Measurements from ENCODE around the gene BICRA.

BICRA gene

GRCh38 chr19:47674548-47674947, 65.6 kb downstream of the BICRA start:
- DNase-seq, result no peak
- Histone ChIP-seq H3K9me3 (no peaks in the 10 kb centered on the region), H3K27me3 (no peaks in the 10 kb centered on the region), H3K27ac (no peak overlapping the region), H3K4me1 (no peaks in the 10 kb centered on the region), H3K4me3 (no peak overlapping the region), H3K36me3 (peaks cover 10 to 81% (median 61%) of the 10 kb centered on the region in 3 donors)
- no peak for TF ChIP-seq CTCF (IDR thresholded peaks at IDR 0.05)
- intact Hi-C loops (cut with DNase I; ENCODE audit: low total_unique reads), result no loop called here

GRCh38 chr19:47675271-47675670, 66.3 kb downstream of the BICRA start:
- intact Hi-C loops (cut with DNase I; ENCODE audit: low total_unique reads), result no loop called here
- H3K36me3 ChIP-seq, result peaks cover 17 to 81% (median 64%) of the 10 kb centered on the region in 3 donors
- TF ChIP-seq CTCF (IDR thresholded peaks at IDR 0.05), result no peak
- no peak for DNase-seq
- no peaks in the 10 kb centered on the region for H3K27me3 ChIP-seq
- no peaks in the 10 kb centered on the region for H3K4me1 ChIP-seq
- H3K9me3 ChIP-seq, result no peaks in the 10 kb centered on the region
- no peak overlapping the region for H3K27ac ChIP-seq
- H3K4me3 ChIP-seq, result no peak overlapping the region

GRCh38 chr19:47675859-47676258, 66.9 kb downstream of the BICRA start:
- peaks cover 23 to 81% (median 64%) of the 10 kb centered on the region in 3 donors for H3K36me3 ChIP-seq
- no peaks in the 10 kb centered on the region for H3K27me3 ChIP-seq
- H3K4me1 ChIP-seq, result no peaks in the 10 kb centered on the region
- DNase-seq, result no peak
- no peak overlapping the region for H3K4me3 ChIP-seq
- no peak overlapping the region for H3K27ac ChIP-seq
- H3K9me3 ChIP-seq, result no peaks in the 10 kb centered on the region
- TF ChIP-seq CTCF (IDR thresholded peaks at IDR 0.05), result no peak
- intact Hi-C loops (cut with DNase I; ENCODE audit: low total_unique reads), result no loop called here

GRCh38 chr19:47676811-47677210, 67.9 kb downstream of the BICRA start:
- H3K9me3 ChIP-seq, result no peaks in the 10 kb centered on the region
- no peak for DNase-seq
- H3K4me3 ChIP-seq, result no peak overlapping the region
- H3K4me1 ChIP-seq, result no peaks in the 10 kb centered on the region
- no peak for TF ChIP-seq CTCF (IDR thresholded peaks at IDR 0.05)
- no peaks in the 10 kb centered on the region for H3K27me3 ChIP-seq
- intact Hi-C loops (cut with DNase I; ENCODE audit: low total_unique reads), result no loop called here
- H3K27ac ChIP-seq, result no peak overlapping the region
- peaks cover 28 to 86% (median 72%) of the 10 kb centered on the region in 3 donors for H3K36me3 ChIP-seq

GRCh38 chr19:47679251-47679900, 70.4 kb downstream of the BICRA start:
- Histone ChIP-seq H3K4me3 (no peak overlapping the region), H3K27me3 (no peaks in the 10 kb centered on the region), H3K4me1 (no peaks in the 10 kb centered on the region), H3K9me3 (no peaks in the 10 kb centered on the region), H3K27ac (no peak overlapping the region), H3K36me3 (peaks cover 24 to 92% (median 77%) of the 10 kb centered on the region in 3 donors)
- no peak for TF ChIP-seq CTCF (IDR thresholded peaks at IDR 0.05)
- DNase-seq, result no peak
- intact Hi-C loops (cut with DNase I; ENCODE audit: low total_unique reads), result no loop called here
